Neural cell (in vitro differentiated cells): ENCODE results near the gene ZNF597. TPM values are rescaled to one million over a fixed set of nuclear protein-coding genes. Genes with fewer than 3 reads are reported as not detected.
A peak's percentile ranks its signal among the peaks of the same experiment; 100 is the strongest.

Source experiments
- H2AFZ ChIP-seq: fragments of 200-600, 300-800 bp; sonication (generic), shearing (Covaris generic); 2 replicates; pipeline ENCODE4 v1.6.0; 2014; ENCODE audit warnings: low read depth, mild to moderate bottlenecking, antibody characterized with exemption, low read length, moderate library complexity
- H3F3A ChIP-seq: fragments of 200-600 bp; shearing (Covaris generic); 2 replicates; pipeline ENCODE4 v1.6.1; 2016; ENCODE audit warnings: mild to moderate bottlenecking, moderate library complexity, mixed read lengths, antibody characterized with exemption, low read length; ENCODE audit not compliant: insufficient read depth, poor library complexity, severe bottlenecking
- H3K27ac ChIP-seq: fragments of 200-600, 300-800 bp; sonication (generic), shearing (Covaris generic); 2 replicates; pipeline ENCODE4 v1.5.1; 2014; ENCODE audit warnings: mild to moderate bottlenecking, low read length, moderate library complexity
- H3K27me3 ChIP-seq: fragments of 300-800, 200-600 bp; sonication (generic), shearing (Covaris generic); 2 replicates; pipeline ENCODE4 v1.6.0; 2014; ENCODE audit warnings: mild to moderate bottlenecking, low read depth, low read length, moderate library complexity; ENCODE audit not compliant: insufficient read depth
- H3K36me3 ChIP-seq: fragments of 300-800, 200-600 bp; sonication (generic), shearing (Covaris generic); 2 replicates; pipeline ENCODE4 v1.5.1; 2014; ENCODE audit warnings: mild to moderate bottlenecking, antibody characterized with exemption, low read length, moderate library complexity; ENCODE audit not compliant: insufficient read depth
- H3K4me2 ChIP-seq: fragments of 300-800, 200-600 bp; sonication (generic), shearing (Covaris generic); 2 replicates; pipeline ENCODE4 v1.6.0; 2014; ENCODE audit warnings: mild to moderate bottlenecking, low read length
- H3K4me3 ChIP-seq: fragments of 300-800, 200-600 bp; sonication (generic), shearing (Covaris generic); 2 replicates; pipeline ENCODE4 v1.5.1; 2014; ENCODE audit warnings: mild to moderate bottlenecking, low read length, moderate library complexity
- H3K79me2 ChIP-seq: fragments of 200-600 bp; shearing (Covaris generic); replicated peaks from 2 replicates; pipeline ENCODE4 v1.6.0; 2014; ENCODE audit warnings: mild to moderate bottlenecking, low read length, moderate library complexity; ENCODE audit not compliant: insufficient read depth
- H3K9ac ChIP-seq: fragments of 300-800, 200-600 bp; sonication (generic), shearing (Covaris generic); 2 replicates; pipeline ENCODE4 v1.6.1; 2016; ENCODE audit warnings: mild to moderate bottlenecking, low read length, mixed read lengths
- H3K9me2 ChIP-seq: fragments of 200-600 bp; shearing (Covaris generic); 2 replicates; pipeline ENCODE4 v1.6.1; 2016; ENCODE audit warnings: mild to moderate bottlenecking, low read length, mixed read lengths; ENCODE audit not compliant: insufficient read depth
- H3K9me3 ChIP-seq: fragments of 200-600, 300-800 bp; sonication (generic), shearing (Covaris generic); 2 replicates; pipeline ENCODE4 v1.6.1; 2016; ENCODE audit warnings: mild to moderate bottlenecking, mixed run types, low read length, moderate library complexity, mixed read lengths
- H4K20me1 ChIP-seq: fragments of 200-600 bp; shearing (Covaris generic); 2 replicates; pipeline ENCODE4 v1.6.1; 2016; ENCODE audit warnings: mild to moderate bottlenecking, mixed run types; ENCODE audit not compliant: insufficient read depth
- EP300 ChIP-seq: fragments of 450-650 bp; conservative IDR thresholded peaks from 2 replicates; pipeline ENCODE4 v1.6.1; 2014; ENCODE audit warnings: antibody characterized with exemption, mild to moderate bottlenecking, moderate library complexity; ENCODE audit not compliant: poor library complexity, severe bottlenecking
- EZH2 ChIP-seq: fragments of 200-600, 300-800 bp; shearing (Covaris generic), sonication (generic); IDR thresholded peaks from 2 replicates; pipeline ENCODE4 v1.6.1; 2014; ENCODE audit warnings: antibody characterized with exemption, low read length, borderline replicate concordance, mild to moderate bottlenecking; ENCODE audit not compliant: insufficient read depth, poor library complexity, severe bottlenecking
- MXI1 ChIP-seq: fragments of 450-650 bp; conservative IDR thresholded peaks from 2 replicates; pipeline ENCODE4 v1.6.1; 2014; ENCODE audit warnings: antibody characterized with exemption, mild to moderate bottlenecking; ENCODE audit not compliant: poor library complexity, severe bottlenecking
- POLR2AphosphoS5 ChIP-seq: IDR thresholded peaks from 2 replicates; pipeline ENCODE4 v1.6.1; 2012
- RAD21 ChIP-seq: fragments of 450-650 bp; conservative IDR thresholded peaks from 2 replicates; pipeline ENCODE4 v1.6.1; 2014; ENCODE audit warnings: antibody characterized with exemption, mild to moderate bottlenecking, moderate library complexity
- SMC3 ChIP-seq: fragments of 450-650 bp; conservative IDR thresholded peaks from 2 replicates; pipeline ENCODE4 v1.6.1; 2014; ENCODE audit warnings: antibody characterized with exemption, mild to moderate bottlenecking, moderate library complexity; ENCODE audit not compliant: poor library complexity
- TAF1 ChIP-seq: IDR thresholded peaks from 2 replicates; pipeline ENCODE4 v1.6.1; 2012; ENCODE audit warnings: low read depth
- polyA minus RNA-seq: library from RNA; depleted of rRNA, polyadenylated mRNA; stranded (reverse); fragments of >200 nt; gene quantifications from 2 replicates; pipeline ENCODE4 v1.2.3, GENCODE V29; 2014
- polyA plus RNA-seq: library from polyadenylated mRNA; depleted of rRNA; stranded (reverse); fragments of >200 nt; gene quantifications from 2 replicates; pipeline ENCODE4 v1.2.3, GENCODE V29; 2014
- TF ChIP-seq, protein P1 (sequence below): IDR thresholded peaks from 2 replicates; pipeline ENCODE4 v1.6.1; 2012; ENCODE audit warnings: borderline replicate concordance
- TF ChIP-seq, protein P2 (sequence below): fragments of 450-650 bp; IDR thresholded peaks from 2 replicates; pipeline ENCODE4 v1.5.1; 2014; ENCODE audit warnings: antibody characterized with exemption, mild to moderate bottlenecking, moderate library complexity; ENCODE audit not compliant: poor library complexity, severe bottlenecking

ZNF597 gene, protein sequence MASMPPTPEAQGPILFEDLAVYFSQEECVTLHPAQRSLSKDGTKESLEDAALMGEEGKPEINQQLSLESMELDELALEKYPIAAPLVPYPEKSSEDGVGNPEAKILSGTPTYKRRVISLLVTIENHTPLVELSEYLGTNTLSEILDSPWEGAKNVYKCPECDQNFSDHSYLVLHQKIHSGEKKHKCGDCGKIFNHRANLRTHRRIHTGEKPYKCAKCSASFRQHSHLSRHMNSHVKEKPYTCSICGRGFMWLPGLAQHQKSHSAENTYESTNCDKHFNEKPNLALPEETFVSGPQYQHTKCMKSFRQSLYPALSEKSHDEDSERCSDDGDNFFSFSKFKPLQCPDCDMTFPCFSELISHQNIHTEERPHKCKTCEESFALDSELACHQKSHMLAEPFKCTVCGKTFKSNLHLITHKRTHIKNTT
- polyA plus RNA-seq (1.8 and 2.0 TPM in 2 replicates), polyA minus RNA-seq (6.1 and 6.8 TPM in 2 replicates)

DNA sequence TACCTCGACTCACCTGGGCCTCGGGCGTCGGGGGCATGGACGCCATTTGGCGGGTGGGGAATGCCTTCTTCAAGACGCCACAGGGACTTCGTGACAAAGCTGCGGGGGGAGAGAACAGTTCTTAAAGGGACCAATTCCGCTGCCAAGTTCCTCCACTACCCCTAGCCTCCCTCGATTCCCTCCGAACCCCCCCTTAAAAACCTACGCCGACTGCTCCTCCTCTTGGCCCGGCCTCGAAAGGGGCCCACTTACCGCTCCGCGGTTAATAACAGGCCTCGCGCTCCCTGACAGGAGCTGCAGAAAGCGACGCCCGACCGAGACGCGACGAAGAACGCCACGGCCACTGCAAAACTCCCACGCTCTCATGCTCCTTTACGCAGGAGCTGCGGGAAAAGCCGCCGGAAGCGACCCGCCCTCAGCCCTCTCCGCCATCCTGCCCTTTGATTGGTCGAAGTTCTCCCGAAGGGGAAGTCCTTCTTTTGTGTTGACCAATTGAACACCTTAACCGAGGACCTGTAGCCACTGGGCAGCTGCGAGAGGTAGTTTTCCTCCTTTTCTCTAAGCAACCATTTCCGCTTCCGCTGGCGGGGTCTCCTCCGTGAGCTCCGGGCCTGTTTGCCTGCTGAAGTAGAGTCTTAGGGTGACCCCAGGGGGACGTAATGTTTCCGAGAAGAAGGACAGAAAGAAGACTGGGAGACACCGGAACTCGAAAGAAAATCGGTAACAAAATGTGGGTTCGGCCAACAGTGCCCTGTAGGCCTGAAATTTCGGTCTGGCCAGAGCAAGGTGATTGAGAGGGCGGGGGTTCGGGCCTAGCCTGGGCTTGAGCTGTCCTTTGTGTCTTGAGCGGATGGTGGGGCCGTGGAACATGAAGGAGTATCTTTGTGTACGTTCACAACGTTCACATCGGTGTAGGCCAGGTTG, at the start of gene ZNF597, which contains the start of gene NAA60:
Gene ZNF597, minus strand, starts transcription at position 397 of the 924 bp plus-strand sequence. Its CDS starts 351 bp downstream, at position 46.
Gene NAA60, plus strand, starts transcription at position 573 of the 924 bp plus-strand sequence. CDS start 32,548 bp downstream, outside the sequence.
- Histone ChIP-seq H3K79me2 (peaks cover 10% of the 10 kb centered on the region), H3F3A (no peaks in the 10 kb centered on the region), H3K36me3 (no peaks in the 10 kb centered on the region), H3K27me3 (no peaks in the 10 kb centered on the region), H3K9me3 (no peaks in the 10 kb centered on the region), H3K9me2 (no peaks in the 10 kb centered on the region), H3K27ac (peak within 1 kb of the TSS; percentile 75), H3K9ac (peak within 1 kb of the TSS; percentile 74), H3K4me2 (peak within 1 kb of the TSS; percentile 51), H2AFZ (peak within 1 kb of the TSS; percentile 46), H3K4me3 (peak within 1 kb of the TSS; percentile 71), H4K20me1 (no peaks in the 10 kb centered on the region)
- no peak for TF ChIP-seq EP300
- TF ChIP-seq POLR2AphosphoS5, result peak; percentile 78
- TF ChIP-seq, protein P1, sequence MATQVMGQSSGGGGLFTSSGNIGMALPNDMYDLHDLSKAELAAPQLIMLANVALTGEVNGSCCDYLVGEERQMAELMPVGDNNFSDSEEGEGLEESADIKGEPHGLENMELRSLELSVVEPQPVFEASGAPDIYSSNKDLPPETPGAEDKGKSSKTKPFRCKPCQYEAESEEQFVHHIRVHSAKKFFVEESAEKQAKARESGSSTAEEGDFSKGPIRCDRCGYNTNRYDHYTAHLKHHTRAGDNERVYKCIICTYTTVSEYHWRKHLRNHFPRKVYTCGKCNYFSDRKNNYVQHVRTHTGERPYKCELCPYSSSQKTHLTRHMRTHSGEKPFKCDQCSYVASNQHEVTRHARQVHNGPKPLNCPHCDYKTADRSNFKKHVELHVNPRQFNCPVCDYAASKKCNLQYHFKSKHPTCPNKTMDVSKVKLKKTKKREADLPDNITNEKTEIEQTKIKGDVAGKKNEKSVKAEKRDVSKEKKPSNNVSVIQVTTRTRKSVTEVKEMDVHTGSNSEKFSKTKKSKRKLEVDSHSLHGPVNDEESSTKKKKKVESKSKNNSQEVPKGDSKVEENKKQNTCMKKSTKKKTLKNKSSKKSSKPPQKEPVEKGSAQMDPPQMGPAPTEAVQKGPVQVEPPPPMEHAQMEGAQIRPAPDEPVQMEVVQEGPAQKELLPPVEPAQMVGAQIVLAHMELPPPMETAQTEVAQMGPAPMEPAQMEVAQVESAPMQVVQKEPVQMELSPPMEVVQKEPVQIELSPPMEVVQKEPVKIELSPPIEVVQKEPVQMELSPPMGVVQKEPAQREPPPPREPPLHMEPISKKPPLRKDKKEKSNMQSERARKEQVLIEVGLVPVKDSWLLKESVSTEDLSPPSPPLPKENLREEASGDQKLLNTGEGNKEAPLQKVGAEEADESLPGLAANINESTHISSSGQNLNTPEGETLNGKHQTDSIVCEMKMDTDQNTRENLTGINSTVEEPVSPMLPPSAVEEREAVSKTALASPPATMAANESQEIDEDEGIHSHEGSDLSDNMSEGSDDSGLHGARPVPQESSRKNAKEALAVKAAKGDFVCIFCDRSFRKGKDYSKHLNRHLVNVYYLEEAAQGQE, result peak; percentile 21
- TF ChIP-seq, protein P2, sequence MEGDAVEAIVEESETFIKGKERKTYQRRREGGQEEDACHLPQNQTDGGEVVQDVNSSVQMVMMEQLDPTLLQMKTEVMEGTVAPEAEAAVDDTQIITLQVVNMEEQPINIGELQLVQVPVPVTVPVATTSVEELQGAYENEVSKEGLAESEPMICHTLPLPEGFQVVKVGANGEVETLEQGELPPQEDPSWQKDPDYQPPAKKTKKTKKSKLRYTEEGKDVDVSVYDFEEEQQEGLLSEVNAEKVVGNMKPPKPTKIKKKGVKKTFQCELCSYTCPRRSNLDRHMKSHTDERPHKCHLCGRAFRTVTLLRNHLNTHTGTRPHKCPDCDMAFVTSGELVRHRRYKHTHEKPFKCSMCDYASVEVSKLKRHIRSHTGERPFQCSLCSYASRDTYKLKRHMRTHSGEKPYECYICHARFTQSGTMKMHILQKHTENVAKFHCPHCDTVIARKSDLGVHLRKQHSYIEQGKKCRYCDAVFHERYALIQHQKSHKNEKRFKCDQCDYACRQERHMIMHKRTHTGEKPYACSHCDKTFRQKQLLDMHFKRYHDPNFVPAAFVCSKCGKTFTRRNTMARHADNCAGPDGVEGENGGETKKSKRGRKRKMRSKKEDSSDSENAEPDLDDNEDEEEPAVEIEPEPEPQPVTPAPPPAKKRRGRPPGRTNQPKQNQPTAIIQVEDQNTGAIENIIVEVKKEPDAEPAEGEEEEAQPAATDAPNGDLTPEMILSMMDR, result no peak
- peak; percentile 91 for TF ChIP-seq MXI1
- no peak for TF ChIP-seq SMC3
- TF ChIP-seq EZH2, result no peak
- TF ChIP-seq RAD21, result no peak
- TF ChIP-seq TAF1, result no peak

DNA sequence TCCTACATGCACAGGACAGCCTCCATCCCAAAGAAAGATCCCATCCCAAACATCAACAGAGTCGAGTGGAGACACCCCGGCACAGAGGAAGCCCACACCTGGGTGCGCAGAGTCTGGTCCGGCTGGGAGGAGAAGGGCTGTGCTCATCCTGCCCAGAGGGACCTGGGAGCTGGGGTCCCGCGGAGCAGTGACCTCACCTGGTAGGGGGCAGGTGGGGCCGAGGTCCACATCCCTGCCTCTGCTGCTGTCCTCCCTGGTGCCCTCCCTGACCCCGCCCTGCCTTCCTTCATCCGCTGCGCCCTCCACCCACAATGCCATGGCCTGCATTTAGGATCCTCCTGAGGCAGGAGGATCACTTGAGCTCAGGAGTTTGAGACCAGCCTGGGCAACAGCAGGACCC, 49.1 kb upstream of the ZNF597 start:
- Histone ChIP-seq H3F3A (no peaks in the 10 kb centered on the region), H3K9me2 (no peaks in the 10 kb centered on the region), H3K27me3 (no peaks in the 10 kb centered on the region), H2AFZ (no peak overlapping the region), H3K9me3 (no peaks in the 10 kb centered on the region), H3K9ac (no peak overlapping the region), H3K4me2 (no peak overlapping the region), H4K20me1 (no peaks in the 10 kb centered on the region), H3K27ac (no peak overlapping the region), H3K79me2 (no peaks in the 10 kb centered on the region), H3K36me3 (no peaks in the 10 kb centered on the region), H3K4me3 (no peak overlapping the region)
- TF ChIP-seq TAF1 (no peak), EZH2 (no peak)
